Psoas muscle (tissue), 8 donors: Measurements from ENCODE around the gene ZNF236. TPM values are rescaled to one million over a fixed set of nuclear protein-coding genes. Genes with fewer than 3 reads are reported as not detected.

Source experiments
- ATAC-seq, 4 donors: fragments of 200-7000 bp; cut with Tn5 transposase; one replicate each; pipeline ENCODE4 v1.9.1; 2020; ENCODE audit warnings: moderate library complexity in 3 of 4, mild to moderate bottlenecking in 2 of 4
- DNase-seq, 2 donors: peaks; one replicate each; pipeline ENCODE4 v3.0.0-alpha.2; 2020
- H3K27ac ChIP-seq: fragments of 200-600 bp; one replicate; pipeline ENCODE4 v1.8.0; 2022
- H3K27me3 ChIP-seq, 3 donors: fragments of 200-600 bp in 1 of 3; one replicate each; pipeline versions ENCODE4 v1.6.1 to v1.8.0; 2013 to 2022; ENCODE audit warnings: low read length in 2 of 3, mild to moderate bottlenecking in 2 of 3, moderate library complexity in 1 of 3; ENCODE audit not compliant: insufficient read depth in 3 of 3
- H3K36me3 ChIP-seq, 2 donors: fragments of 200-600 bp in 1 of 2; one replicate each; pipeline versions ENCODE4 v1.6.1 to v1.8.0; 2013 to 2022; ENCODE audit warnings: low read depth in 1 of 2, mild to moderate bottlenecking in 1 of 2, moderate library complexity in 1 of 2; ENCODE audit not compliant: insufficient read depth in 1 of 2
- H3K4me1 ChIP-seq: fragments of 200-600 bp; one replicate; pipeline ENCODE4 v1.8.0; 2022
- H3K4me3 ChIP-seq: fragments of 200-600 bp; one replicate; pipeline ENCODE4 v1.8.0; 2022; ENCODE audit warnings: mild to moderate bottlenecking
- H3K9me3 ChIP-seq: fragments of 200-600 bp; one replicate; pipeline ENCODE4 v1.8.0; 2022
- WGBS, 3 donors: extraction: QIAGEN DNeasy Blood & Tissue Kit; methylation state at CpG; one replicate each; pipeline versions ENCODE4 v1.1.6 to v1.1.7; 2013; 5-methylcytosine and 5-hydroxymethylcytosine counted together
- intact Hi-C, 2 donors: fragments of 100-400 bp; cut with DNase I; formaldehyde crosslinking; loops; one replicate each; pipeline versions ENCODE4 v1.11.0 to v1.14.2; 2022
- polyA plus RNA-seq, 3 donors: library from polyadenylated mRNA; stranded (reverse); fragments of 200-250 nt; gene quantifications; one replicate each; pipeline ENCODE4 v1.2.3, GENCODE V29; 2013
- total RNA-seq, 4 donors: library from RNA; stranded (reverse); fragmentation: NEBNext Ultra II Directional in 2 of 4; extraction: Animal tissue kit (Norgen Biotek cat#: 25700) in 2 of 4; gene quantifications; one replicate each; pipeline versions ENCODE4 v1.2.1 to v1.2.4, GENCODE V29; 2021 to 2023
- TF ChIP-seq, protein P1 (sequence below): fragments of 200-600 bp; IDR thresholded peaks from one replicate; pipeline ENCODE4 v1.8.0; 2022; ENCODE audit warnings: antibody characterized with exemption
- donor health status: healthy with polysubstance abuse.
- donor health status: DM: no; HTN: no; CAD: no; lungs with moderate emphysema.
- donor health status: Bipolar disorder and iron deficiency.
- donor health status: healthy.
- donor health status: DM: yes; HTN: yes; CAD: no.
- donor health status: DM: no; HTN: no; CAD: no.
- donor health status: DM: no; HTN: no; CAD: no.
- donor health status: DM: yes; HTN: yes; CAD: no.

Gene ZNF236
- total and polyA plus RNA-seq, 7 donors = 0.76 to 9.4 (median 7.5) TPM

DNA sequence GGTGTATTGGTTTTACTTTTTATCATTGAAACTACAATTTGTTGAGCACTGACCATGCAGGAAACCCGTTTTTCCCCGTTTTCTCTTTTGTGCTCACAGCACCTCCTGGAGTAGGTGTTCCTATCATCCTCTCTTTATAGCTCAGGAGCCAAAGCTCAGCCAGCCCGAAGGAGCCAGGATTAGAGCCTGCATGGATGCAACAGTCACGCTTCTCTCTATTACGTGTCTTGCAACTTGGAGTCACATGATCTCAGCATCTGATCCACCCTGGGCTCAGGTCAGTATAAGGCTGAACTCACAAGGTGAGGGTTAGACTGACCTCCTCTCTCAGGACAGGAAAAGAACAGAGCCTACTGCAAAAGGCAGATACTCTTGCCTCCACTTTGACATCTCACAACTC lies 159.7 kb downstream of the ZNF236 start:
- H3K36me3 ChIP-seq = peaks cover 0 to 29% of the 10 kb centered on the region in 2 donors
- 69 to 81% (median 71%) methylated on average over 5 of the region's 5 CpGs for WGBS, 3 donors
- TF ChIP-seq, protein P1, sequence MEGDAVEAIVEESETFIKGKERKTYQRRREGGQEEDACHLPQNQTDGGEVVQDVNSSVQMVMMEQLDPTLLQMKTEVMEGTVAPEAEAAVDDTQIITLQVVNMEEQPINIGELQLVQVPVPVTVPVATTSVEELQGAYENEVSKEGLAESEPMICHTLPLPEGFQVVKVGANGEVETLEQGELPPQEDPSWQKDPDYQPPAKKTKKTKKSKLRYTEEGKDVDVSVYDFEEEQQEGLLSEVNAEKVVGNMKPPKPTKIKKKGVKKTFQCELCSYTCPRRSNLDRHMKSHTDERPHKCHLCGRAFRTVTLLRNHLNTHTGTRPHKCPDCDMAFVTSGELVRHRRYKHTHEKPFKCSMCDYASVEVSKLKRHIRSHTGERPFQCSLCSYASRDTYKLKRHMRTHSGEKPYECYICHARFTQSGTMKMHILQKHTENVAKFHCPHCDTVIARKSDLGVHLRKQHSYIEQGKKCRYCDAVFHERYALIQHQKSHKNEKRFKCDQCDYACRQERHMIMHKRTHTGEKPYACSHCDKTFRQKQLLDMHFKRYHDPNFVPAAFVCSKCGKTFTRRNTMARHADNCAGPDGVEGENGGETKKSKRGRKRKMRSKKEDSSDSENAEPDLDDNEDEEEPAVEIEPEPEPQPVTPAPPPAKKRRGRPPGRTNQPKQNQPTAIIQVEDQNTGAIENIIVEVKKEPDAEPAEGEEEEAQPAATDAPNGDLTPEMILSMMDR = no peak
- H3K27ac ChIP-seq = no peak overlapping the region
- intact Hi-C loops = loop anchor here (5.0 kb wide), 2 partner anchors 55 to 180 kb away; no protein-coding TSS in a partner anchor
- H3K9me3 ChIP-seq = no peaks in the 10 kb centered on the region
- no peak for DNase-seq
- no peak overlapping the region for H3K4me3 ChIP-seq
- H3K4me1 ChIP-seq = peaks cover 11% of the 10 kb centered on the region
- no peaks in the 10 kb centered on the region for H3K27me3 ChIP-seq
- no peak for ATAC-seq

DNA sequence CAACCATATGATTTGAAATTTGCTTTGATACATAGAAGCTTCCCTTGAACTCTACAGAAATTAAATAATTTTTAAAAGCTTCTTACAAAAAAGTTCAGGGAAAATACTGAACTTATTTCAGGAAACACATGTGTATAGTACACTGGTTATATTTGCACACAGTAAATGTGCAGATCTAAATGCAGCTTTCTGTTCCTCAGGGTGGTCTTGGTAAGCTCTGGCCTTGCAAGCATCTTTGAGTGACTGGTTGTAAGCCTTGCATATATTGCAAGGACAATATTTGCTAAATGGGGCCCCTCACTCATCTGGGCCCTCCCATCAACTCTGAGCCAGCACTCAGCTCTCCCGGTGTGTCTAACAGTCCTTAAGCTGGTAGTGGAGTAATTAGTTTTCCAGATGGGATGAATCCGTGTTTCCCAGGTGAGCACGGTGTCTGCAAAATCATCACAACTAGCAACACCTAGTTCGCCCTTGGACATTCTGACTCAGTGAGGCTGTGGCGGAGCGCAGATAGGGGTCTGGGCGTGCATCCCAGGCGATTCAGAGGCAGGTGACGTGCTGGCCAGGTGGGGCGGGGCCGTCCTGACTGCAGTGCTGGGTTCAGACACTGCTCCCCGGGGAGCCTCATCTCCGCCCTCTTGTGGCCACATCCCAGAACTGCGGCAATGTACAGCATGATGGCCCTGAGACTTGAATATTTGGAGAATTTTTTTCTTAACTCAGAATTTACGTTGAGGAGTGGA lies 160.7 kb downstream of the ZNF236 start:
- Histone ChIP-seq H3K4me1 (peaks cover 2% of the 10 kb centered on the region), H3K9me3 (no peaks in the 10 kb centered on the region), H3K27me3 (no peaks in the 10 kb centered on the region), H3K27ac (no peak overlapping the region), H3K4me3 (no peak overlapping the region), H3K36me3 (peaks cover 0 to 36% of the 10 kb centered on the region in 2 donors)
- WGBS, 3 donors = 25 to 29% (median 27%) methylated on average over 15 of the region's 15 CpGs
- DNase-seq (peak; percentile 79 to 88), ATAC-seq (peak; percentile 86 to 93 (median 90))
- intact Hi-C loops = loop anchor here (1.0 to 5.0 kb wide), 3 partner anchors 56 to 181 kb away; no protein-coding TSS in a partner anchor
- TF ChIP-seq, protein P1 = peak; percentile 91

DNA sequence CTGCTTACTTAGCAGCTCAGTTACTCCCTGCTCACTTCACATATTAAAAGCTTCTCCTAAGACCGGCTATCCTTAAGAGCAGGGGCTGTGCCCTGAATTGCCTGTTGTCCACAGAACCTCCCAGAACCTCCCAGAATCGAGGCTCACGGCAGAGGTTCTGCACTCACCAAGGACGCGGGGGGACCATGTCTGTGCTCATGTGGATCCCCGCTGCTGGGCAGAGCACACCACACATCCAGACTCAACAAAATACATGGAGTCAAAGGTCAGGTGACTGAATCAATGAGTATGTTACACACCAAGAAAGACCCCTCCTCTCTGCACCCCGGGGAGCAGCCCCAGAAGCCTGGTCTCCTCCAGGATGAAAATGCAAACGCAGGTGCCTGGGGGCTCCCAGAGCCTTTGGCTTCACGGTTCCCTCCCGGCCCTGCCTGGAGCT lies 161.3 kb downstream of the ZNF236 start:
- H3K27me3 ChIP-seq = no peaks in the 10 kb centered on the region
- ATAC-seq = peak in 3 of 4 donors; percentile 18 to 44 (median 18)
- no peaks in the 10 kb centered on the region for H3K9me3 ChIP-seq
- TF ChIP-seq, protein P1 = no peak
- peaks cover 0 to 38% of the 10 kb centered on the region in 2 donors for H3K36me3 ChIP-seq
- no peak for DNase-seq
- intact Hi-C loops = loop anchor here (1.0 to 5.0 kb wide), 3 partner anchors 56 to 181 kb away; no protein-coding TSS in a partner anchor
- H3K4me3 ChIP-seq = no peak overlapping the region
- H3K4me1 ChIP-seq = no peaks in the 10 kb centered on the region
- no peak overlapping the region for H3K27ac ChIP-seq
- WGBS, 3 donors = 66 to 67% (median 66%) methylated on average over 10 of the region's 10 CpGs

DNA sequence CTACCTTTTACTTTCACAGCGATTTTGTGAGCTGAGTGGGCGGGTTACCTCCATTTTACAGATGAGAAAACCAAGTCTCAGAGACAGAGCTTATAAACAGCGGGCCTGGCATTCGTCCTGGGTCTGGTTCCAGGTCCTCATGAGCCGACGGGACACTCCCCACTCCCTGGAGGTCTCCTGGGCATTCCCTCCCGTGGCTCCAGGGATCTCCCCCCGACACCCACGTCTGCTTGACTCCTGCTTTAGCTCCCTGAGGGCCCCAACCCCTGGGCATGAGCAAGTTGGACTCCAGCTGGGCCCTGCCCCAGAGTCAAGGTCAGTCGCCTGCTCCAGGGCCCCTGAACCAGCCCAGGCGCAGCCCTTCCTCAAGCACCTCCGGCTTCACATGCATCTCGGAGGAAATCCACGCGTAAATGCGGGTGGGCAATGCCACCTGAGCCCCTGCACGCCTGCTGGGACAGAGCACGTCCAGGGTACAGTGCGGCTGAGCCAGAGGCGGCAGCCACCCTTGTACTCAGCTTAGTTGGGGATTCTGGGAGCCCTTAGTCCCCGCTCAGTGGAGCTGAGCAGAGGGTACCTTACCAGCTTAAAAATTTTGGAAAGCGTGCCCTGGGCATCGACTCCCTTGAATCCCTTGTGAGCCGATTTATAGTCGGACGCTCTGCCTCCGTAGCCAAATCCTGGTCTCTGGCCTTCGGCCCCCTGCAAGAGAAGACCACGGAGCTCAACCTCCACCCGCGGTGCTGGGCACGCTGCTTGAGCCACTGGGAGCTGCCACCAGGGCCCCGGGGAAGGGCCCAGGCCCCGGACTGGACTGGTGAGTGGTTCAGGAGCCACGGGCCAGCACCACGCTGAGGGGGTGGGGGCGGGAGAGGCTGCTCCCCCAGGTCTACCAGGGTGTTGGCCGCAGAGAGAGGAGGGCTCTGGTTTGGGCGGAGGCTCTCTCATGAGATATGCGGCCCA lies 162.1 kb downstream of the ZNF236 start:
- intact Hi-C loops = loop anchor here (1.0 to 5.0 kb wide), 3 partner anchors 24 to 182 kb away; no protein-coding TSS in a partner anchor

More for the DNA sequence above, 162.1 kb downstream of the ZNF236 start:
- no peaks in the 10 kb centered on the region for H3K4me1 ChIP-seq
- no peak overlapping the region for H3K4me3 ChIP-seq
- WGBS, 3 donors = 94% methylated on average over 40 of the region's 40 CpGs
- ATAC-seq (no peak), DNase-seq (no peak)
- no peak overlapping the region for H3K27ac ChIP-seq
- TF ChIP-seq, protein P1 = no peak
- no peaks in the 10 kb centered on the region for H3K9me3 ChIP-seq
- no peaks in the 10 kb centered on the region for H3K27me3 ChIP-seq
- peaks cover 0 to 30% of the 10 kb centered on the region in 2 donors for H3K36me3 ChIP-seq
